PC-9 (cell line): ENCODE measurements around the gene ACBD3. TPM values are rescaled to one million over a fixed set of nuclear protein-coding genes. Genes with fewer than 3 reads are reported as not detected.

Experiments
- BruUV-seq: library from RNA; stranded (reverse); fragments of 400-500 nt; replicated peaks from 2 replicates; lab custom pipeline; 2021; lab: Mats Ljungman, UMichigan
- CTCF ChIA-PET: fragments of 300-600 bp; sonication (Branson Sonifier 250); formaldehyde crosslinking; loops from one replicate; lab custom pipeline; 2022; ENCODE audit warnings: antibody characterized with exemption; lab: Charles Lee
- POLR2A ChIA-PET: fragments of 300-600 bp; sonication (Branson Sonifier 250); formaldehyde crosslinking; loops from one replicate; lab custom pipeline; 2022; ENCODE audit warnings: antibody characterized with exemption; ENCODE audit not compliant: unreplicated experiment; lab: Charles Lee
- DNase-seq, 2 experiments: peaks; one replicate each; pipeline versions ENCODE4 v3.0.0 to v3.0.0-alpha.2; 2015 to 2022; ENCODE audit warnings: mixed read lengths in 1 of 2
- H2AFZ ChIP-seq: fragments of 200-600 bp; sonication (generic); 2 replicates; pipeline ENCODE4 v1.8.1; 2017; ENCODE audit warnings: antibody characterized with exemption
- H3F3A ChIP-seq: fragments of 200-600 bp; sonication (generic); 2 replicates; pipeline ENCODE4 v1.8.1; 2017; ENCODE audit warnings: antibody characterized with exemption, mild to moderate bottlenecking, low read depth; ENCODE audit not compliant: insufficient read depth
- H3K27ac ChIP-seq: fragments of 200-600 bp; sonication (generic); 2 replicates; pipeline ENCODE4 v1.6.1; 2016; ENCODE audit warnings: mixed run types
- H3K27me3 ChIP-seq: fragments of 200-600 bp; sonication (generic); 2 replicates; pipeline ENCODE4 v1.6.1; 2016; ENCODE audit warnings: low read depth, mixed run types; ENCODE audit not compliant: insufficient read depth
- H3K36me3 ChIP-seq: fragments of 200-600 bp; sonication (generic); 2 replicates; pipeline ENCODE4 v1.6.1; 2016; ENCODE audit warnings: low read depth, mixed run types
- H3K4me1 ChIP-seq: fragments of 200-600 bp; sonication (generic); replicated peaks from 2 replicates; pipeline ENCODE4 v1.6.1; 2016; ENCODE audit warnings: mixed run types; ENCODE audit not compliant: insufficient read depth
- H3K4me2 ChIP-seq: fragments of 200-600 bp; sonication (generic); 2 replicates; pipeline ENCODE4 v1.6.1; 2017; ENCODE audit warnings: mixed run types
- H3K4me3 ChIP-seq: fragments of 200-600 bp; sonication (generic); 2 replicates; pipeline ENCODE4 v1.6.1; 2016; ENCODE audit warnings: mixed run types
- H3K79me2 ChIP-seq: fragments of 200-600 bp; sonication (generic); 2 replicates; pipeline ENCODE4 v1.6.1; 2017; ENCODE audit warnings: low read depth, mixed run types
- H3K9me2 ChIP-seq: fragments of 200-600 bp; sonication (generic); 2 replicates; pipeline ENCODE4 v1.8.1; 2017; ENCODE audit warnings: mild to moderate bottlenecking; ENCODE audit not compliant: insufficient read depth
- H3K9me3 ChIP-seq: fragments of 200-600 bp; sonication (generic); 2 replicates; pipeline ENCODE4 v1.8.1; 2016; ENCODE audit warnings: low read depth; ENCODE audit not compliant: insufficient read depth
- H4K20me1 ChIP-seq: fragments of 200-600 bp; sonication (generic); 2 replicates; pipeline ENCODE4 v1.8.1; 2017; ENCODE audit not compliant: insufficient read depth
- CTCF ChIP-seq: fragments of 200-600 bp; sonication (generic); conservative IDR thresholded peaks from 2 replicates; pipeline ENCODE4 v1.6.1; 2017; ENCODE audit warnings: mixed run types, antibody characterized with exemption, mild to moderate bottlenecking, moderate library complexity
- EZH2 ChIP-seq: fragments of 200-600 bp; sonication (generic); IDR thresholded peaks from 2 replicates; pipeline ENCODE4 v1.8.0; 2017; ENCODE audit warnings: antibody characterized with exemption, low read depth
- intact Hi-C: fragments of 100-400 bp; cut with micrococcal nuclease; formaldehyde crosslinking; loops from one replicate; pipeline ENCODE4 v1.10.0; 2022; ENCODE audit not compliant: unreplicated experiment
- total RNA-seq: library from RNA; stranded (reverse); gene quantifications from 2 replicates; pipeline ENCODE4 v1.2.3, GENCODE V29; 2021

The ACBD3 gene
- total RNA-seq, 1 experiment from 2014 or later: 46.4 TPM

GRCh38 chr1:226107471-226108460 is 78.8 kb downstream of the ACBD3 start:
- DNase-seq: peak; percentile 56 to 87
- intact Hi-C loops: loop anchor here (1.0 to 5.0 kb wide), 3 partner anchors 25 to 110 kb away; partner anchors contain the start of gene SDE2
- H3K36me3 ChIP-seq: no peaks in the 10 kb centered on the region
- POLR2A ChIA-PET: no interaction called here
- CTCF ChIA-PET: interaction anchor here (0.6 to 5.6 kb wide), 4 partner anchors 13 to 46 kb away, joined by 3 to 29 read pairs (median 4); no protein-coding TSS in a partner anchor
- H3K27ac ChIP-seq: peak overlapping the region; percentile 70
- H3K4me2 ChIP-seq: peak overlapping the region; percentile 70
- H3K27me3 ChIP-seq: no peaks in the 10 kb centered on the region
- H3K4me1 ChIP-seq: peaks cover 37% of the 10 kb centered on the region
- BruUV-seq: no TSS peak
- H3K9me2 ChIP-seq: no peaks in the 10 kb centered on the region
- no peak for TF ChIP-seq CTCF
- no peak for TF ChIP-seq EZH2
- H4K20me1 ChIP-seq: no peaks in the 10 kb centered on the region
- peak overlapping the region; percentile 79 for H2AFZ ChIP-seq
- peaks cover 38% of the 10 kb centered on the region; the same call in 1 of the 2 replicates for H3F3A ChIP-seq
- H3K4me3 ChIP-seq: no peak overlapping the region
- no peaks in the 10 kb centered on the region for H3K79me2 ChIP-seq
- no peaks in the 10 kb centered on the region for H3K9me3 ChIP-seq

GRCh38 chr1:226104671-226105121 is 81.8 kb downstream of the ACBD3 start:
- H3K9me3 ChIP-seq: no peaks in the 10 kb centered on the region
- no peaks in the 10 kb centered on the region for H4K20me1 ChIP-seq
- intact Hi-C loops: loop anchor here (5.0 kb wide), 1 partner anchor 107 kb away; the partner anchor contains the start of gene SDE2
- POLR2A ChIA-PET: no interaction called here
- CTCF ChIA-PET: no interaction called here
- no peaks in the 10 kb centered on the region for H3K9me2 ChIP-seq
- BruUV-seq: no TSS peak
- no peak overlapping the region for H3K4me3 ChIP-seq
- H3K4me2 ChIP-seq: no peak overlapping the region
- TF ChIP-seq EZH2: no peak
- TF ChIP-seq CTCF: no peak
- no peak overlapping the region for H3K27ac ChIP-seq
- H3K36me3 ChIP-seq: no peaks in the 10 kb centered on the region
- H3K27me3 ChIP-seq: no peaks in the 10 kb centered on the region
- H3K4me1 ChIP-seq: peaks cover 28% of the 10 kb centered on the region
- no peaks in the 10 kb centered on the region for H3K79me2 ChIP-seq
- no peak for DNase-seq
- no peak overlapping the region for H2AFZ ChIP-seq
- peaks cover 24% of the 10 kb centered on the region; the same call in 1 of the 2 replicates for H3F3A ChIP-seq

- H3K4me2 ChIP-seq: no peak overlapping the region
- no peak overlapping the region for H3K4me3 ChIP-seq
- intact Hi-C loops: no loop called here
- H3K27me3 ChIP-seq: no peaks in the 10 kb centered on the region
- ChIA-PET CTCF (no interaction called here), POLR2A (interaction anchor here (0.7 kb wide), 1 partner anchor 322 kb away, joined by 3 read pairs; no protein-coding TSS in a partner anchor)
- no peaks in the 10 kb centered on the region for H3K36me3 ChIP-seq
- no peaks in the 10 kb centered on the region for H3K9me2 ChIP-seq
- no TSS peak for BruUV-seq
- no peaks in the 10 kb centered on the region for H3K9me3 ChIP-seq
- peaks cover 3% of the 10 kb centered on the region; the same call in 1 of the 2 replicates for H3F3A ChIP-seq
- H2AFZ ChIP-seq: no peak overlapping the region
- H3K27ac ChIP-seq: no peak overlapping the region
- no peak for DNase-seq
- TF ChIP-seq CTCF (no peak), EZH2 (no peak)
- H4K20me1 ChIP-seq: no peaks in the 10 kb centered on the region
- no peaks in the 10 kb centered on the region for H3K79me2 ChIP-seq
- peaks cover 24% of the 10 kb centered on the region for H3K4me1 ChIP-seq
Measured at GRCh38 chr1:226100436-226101391, 85.8 kb downstream of the ACBD3 start.
